Panc1 (cell line): ENCODE results near the gene SEC24A.

Source experiments
- POLR2AphosphoS5 ChIP-seq: IDR thresholded peaks from 2 replicates; pipeline ENCODE4 v1.6.1; 2012; ENCODE audit warnings: mild to moderate bottlenecking, low read depth, low read length, moderate library complexity
- TF ChIP-seq, protein P1 (sequence below): fragments of 450-650 bp; IDR thresholded peaks from 2 replicates; pipeline ENCODE4 v1.5.1; 2017; ENCODE audit warnings: mild to moderate bottlenecking

DNA sequence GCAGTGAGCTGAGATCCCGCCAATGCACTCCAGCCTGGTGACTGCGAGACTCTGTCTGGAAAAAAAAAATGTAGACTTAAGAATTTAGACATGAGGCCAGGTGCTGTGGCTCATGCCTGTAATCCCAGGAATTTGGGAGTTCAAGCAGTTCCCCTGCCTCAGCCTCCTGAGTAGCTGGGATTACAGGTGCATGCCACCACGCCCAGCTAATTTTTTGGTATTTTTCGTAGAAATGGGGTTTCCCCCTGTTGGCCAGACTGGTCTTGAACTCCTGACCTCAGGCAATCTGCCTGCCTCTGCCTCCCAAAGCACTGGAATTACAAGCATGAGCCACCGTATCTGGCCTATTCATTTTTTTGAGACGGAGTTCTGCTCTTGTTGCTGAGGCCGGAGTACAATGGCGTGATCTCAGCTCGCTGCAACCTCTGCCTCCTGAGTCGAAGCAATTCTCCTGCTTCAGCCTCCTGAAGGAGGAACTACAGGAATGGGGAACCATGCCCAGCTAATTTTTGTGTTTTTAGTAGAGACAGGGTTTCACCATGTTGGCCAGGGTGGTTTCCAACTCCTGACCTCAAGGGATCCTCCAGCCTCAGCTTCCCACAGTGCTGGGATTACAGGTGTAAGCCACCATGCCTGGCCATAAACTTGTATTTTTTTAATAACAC, 124.0 kb downstream of the SEC24A start:
- TF ChIP-seq POLR2AphosphoS5: no peak
- TF ChIP-seq, protein P1, sequence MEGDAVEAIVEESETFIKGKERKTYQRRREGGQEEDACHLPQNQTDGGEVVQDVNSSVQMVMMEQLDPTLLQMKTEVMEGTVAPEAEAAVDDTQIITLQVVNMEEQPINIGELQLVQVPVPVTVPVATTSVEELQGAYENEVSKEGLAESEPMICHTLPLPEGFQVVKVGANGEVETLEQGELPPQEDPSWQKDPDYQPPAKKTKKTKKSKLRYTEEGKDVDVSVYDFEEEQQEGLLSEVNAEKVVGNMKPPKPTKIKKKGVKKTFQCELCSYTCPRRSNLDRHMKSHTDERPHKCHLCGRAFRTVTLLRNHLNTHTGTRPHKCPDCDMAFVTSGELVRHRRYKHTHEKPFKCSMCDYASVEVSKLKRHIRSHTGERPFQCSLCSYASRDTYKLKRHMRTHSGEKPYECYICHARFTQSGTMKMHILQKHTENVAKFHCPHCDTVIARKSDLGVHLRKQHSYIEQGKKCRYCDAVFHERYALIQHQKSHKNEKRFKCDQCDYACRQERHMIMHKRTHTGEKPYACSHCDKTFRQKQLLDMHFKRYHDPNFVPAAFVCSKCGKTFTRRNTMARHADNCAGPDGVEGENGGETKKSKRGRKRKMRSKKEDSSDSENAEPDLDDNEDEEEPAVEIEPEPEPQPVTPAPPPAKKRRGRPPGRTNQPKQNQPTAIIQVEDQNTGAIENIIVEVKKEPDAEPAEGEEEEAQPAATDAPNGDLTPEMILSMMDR: no peak
